ENCODE data around the gene OR7A10.

The OR7A10 gene

DNA sequence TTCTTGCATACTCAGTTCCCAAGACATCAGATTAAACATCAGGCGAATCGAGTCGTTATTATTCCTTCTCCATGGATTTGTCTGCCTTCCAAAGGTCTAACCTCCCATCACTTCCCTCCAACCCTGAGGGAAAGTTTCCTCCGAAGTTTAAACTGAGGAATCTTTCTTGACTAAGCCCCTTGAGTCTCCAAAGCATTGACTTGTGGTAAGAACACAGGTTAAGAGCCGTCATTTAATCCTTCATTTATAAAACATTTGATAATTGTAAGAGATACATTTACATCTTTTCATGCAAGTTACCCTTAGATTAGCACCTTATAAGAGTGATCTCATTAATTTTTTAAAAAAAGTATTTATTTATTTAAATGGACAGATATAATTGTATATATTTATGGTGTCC, at the start of gene OR7A10:
Gene OR7A10 (minus strand): TSS at position 101 of the 400 bp plus-strand sequence. CDS start 7,045 bp downstream, outside the sequence.
- no peak for DNase-seq

DNA sequence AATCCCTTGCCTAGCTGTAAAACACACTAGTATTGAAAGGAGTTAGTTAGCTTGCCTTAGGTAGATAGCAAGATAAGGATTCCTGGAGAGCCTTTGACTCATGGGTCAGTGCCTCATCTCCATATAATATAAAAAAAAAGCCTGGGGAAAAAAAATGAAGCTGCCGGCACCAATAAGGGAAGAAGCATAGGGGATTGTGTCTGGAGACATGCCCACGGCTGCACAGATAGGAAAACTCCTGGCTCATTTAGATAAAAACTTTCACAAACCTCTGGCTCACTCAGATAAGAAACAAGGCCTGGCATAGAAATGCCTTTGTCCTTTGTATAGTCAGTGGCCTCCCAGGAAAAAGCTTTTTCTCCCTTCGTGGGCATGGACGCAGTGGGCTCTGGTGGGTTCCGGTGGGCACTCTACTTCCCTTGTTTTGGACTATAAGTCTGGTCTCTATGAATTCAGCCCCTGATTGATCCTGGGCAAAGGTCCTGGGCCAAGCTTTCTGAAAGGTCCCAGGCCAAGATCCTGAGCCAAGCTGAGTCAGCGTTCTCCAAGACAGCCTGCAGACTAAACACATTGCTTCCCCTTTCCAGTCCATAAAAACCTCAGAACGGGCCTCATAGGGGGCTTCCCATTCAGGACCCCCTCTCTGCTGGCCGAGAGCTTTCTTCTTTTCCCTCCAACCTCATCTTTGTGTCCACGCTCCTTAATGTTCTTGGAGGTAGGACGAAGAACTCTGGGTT, 42.1 kb upstream of the OR7A10 start:
- DNase-seq: no peak

DNA sequence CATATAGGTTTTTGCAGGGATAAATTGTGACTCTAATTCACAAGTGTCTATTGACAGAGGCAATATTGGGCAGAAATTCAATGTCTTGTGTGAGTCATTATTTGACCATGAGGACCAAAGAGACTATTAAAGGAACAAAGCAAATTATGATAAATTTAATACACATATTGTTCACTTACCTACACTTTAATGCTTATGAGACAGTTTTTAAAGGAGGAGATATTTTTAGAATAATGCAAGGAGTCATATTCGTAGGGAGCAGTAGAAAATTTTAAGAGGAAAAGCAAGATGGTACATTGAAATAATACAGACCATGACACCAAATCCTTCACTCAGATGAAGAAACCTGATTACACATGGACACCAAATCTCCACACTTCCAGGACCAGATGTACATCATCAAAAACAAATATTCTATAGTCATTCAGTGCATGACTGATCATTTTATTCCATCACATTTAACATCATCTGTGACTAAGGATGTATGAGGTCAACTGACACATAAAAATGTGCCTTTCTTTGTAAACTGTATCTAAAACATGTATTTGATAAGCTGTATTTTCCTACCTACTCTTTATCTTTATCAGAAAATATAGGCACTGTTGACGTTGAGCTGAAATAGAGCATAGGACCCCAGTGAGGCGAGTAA, 41.4 kb upstream of the OR7A10 start:
- no peak for DNase-seq

DNA sequence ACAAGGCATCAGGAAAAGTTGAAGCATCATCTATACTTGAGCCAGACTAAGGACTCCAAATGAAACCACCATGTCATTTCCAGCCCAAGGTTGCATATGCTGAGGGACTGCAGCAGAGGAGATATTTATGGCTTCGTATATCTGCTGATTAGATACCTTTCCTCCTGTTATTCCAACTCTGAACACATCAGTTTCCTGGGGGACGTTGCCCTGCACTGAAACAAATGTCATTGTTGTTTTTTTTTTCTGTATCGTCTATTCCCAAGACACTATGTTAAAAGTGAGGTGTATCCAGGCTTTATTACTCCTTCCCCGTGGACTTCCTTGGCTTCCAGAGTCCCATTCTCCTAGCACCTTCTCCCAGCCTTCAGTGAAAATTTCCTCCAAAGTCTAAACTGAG, 37.3 kb upstream of the OR7A10 start, which contains the start of gene OR7A17:
Gene OR7A17 (minus strand): TSS at position 101 of the 400 bp plus-strand sequence. CDS start 4,777 bp downstream, outside the sequence.
- DNase-seq: no peak

DNA sequence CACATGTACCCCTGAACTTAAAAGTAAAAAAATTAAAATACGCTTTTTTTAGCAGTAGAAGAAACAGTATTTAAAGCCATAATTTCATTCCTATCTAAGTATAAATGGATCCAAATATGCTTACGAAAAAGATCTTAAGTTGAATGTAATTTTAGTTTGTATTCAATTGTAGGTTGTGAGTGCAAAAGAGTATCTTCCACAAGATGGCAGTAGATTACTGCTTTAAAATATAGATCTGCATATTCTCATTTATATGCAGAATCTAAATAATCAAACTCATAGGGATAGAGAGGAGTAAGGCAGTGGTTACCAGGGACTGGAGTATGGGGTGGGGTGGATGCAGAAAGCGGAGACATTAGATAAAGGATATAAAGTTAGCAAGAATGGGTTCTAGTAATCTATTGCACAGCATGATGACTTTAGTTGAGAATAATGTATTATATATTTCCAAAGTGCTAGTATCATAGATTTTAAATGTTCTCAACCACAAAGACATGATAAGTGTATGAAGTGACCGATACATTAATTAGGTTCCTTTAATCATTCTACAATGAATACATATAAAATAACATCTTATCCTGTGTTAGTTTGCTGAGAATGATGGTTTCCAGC, 23.0 kb upstream of the OR7A10 start:
- DNase-seq: no peak

DNA sequence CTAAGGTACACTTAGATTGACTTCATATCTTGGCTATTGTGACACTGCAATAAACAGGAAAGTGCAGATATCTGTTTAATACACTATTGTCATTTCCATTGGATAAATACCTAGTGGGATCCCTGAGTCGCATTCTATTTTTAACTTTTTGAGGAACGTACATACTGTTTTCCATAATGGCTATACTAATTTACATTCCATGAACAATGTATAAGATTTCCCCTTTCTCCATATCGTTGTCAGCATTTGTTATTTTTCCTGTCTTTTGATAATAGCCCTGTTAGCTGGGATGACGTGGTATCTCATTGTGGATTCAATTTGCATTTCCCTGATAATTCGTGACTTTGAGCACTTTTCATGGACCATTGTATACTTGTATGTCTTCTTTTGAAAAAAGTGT, 19.8 kb upstream of the OR7A10 start:
- DNase-seq: no peak

DNA sequence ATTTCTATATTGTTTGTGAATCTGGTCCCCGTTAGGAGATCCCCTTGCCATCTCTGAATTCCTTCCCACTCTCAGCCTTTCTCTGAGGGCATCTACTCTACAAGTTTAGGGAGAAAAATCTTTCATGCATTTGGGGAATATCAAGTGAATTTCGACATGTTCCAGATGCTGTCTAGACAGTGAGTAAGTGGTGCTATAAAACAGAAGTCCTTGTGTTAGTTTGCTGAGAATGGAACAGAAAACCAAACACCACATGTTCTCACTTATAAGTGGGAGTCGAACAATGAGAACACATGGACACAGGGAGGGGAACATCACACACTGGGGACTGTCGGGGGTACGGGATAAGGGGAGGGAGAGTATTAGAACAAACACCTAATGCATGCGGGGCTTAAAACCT, 5.1 kb downstream of the OR7A10 start:
- no peak for DNase-seq

DNA sequence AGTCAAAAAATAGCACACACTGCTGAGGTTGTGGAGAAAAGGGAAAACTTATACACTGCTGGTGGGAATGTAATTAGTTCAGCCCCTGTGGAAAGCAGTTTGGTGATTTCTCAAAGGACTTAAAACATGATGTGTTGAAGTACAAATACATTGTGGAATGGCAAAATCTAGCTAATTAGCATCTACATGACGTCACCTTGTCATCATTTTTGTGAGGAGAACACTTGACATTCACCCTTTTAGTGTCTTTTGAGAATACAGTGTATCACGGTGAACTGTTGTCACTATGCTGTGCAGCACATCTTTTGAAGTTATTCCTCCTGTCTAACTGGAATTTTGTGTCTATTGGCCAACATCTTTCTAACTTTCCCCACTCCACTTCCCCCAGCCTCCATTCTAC, 5.6 kb downstream of the OR7A10 start:
- DNase-seq: no peak

DNA sequence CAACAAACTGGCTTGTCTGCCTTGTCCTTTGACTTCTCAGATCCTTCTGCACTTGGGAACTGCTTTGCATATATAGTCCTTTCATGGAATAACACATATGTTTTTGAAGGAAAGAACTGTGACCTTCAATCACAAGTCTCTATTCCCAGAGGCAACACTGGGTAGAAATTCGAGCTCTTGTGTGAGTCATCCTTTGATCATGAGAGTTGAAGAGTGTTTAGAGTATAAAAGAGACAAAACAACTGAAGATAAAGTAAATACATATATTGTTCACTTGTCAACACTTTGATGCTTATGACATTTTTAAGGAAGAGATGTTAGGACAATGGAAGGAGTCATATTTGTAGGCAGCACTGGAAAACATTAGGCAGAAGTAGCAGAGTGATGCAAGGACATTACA, 8.5 kb downstream of the OR7A10 start:
- DNase-seq: no peak

DNA sequence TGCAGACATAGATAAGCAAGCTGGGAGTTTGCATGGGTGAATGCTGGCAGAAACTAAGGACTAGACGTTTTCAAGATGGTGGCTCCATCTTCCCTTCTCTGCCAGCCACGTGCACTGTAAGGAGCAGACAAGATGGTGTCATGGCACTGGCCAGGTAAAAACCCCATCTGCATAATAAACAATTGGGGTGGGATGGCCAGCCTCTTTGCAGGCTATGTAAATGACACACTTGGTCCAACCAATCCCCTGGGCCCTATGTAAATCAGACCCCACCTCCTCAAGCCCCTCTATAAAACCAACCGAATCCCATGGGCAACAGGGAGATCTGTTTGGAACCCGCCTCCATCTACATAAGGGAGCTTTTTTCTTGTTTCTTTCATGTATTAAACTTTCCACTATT, 11.3 kb downstream of the OR7A10 start:
- DNase-seq: no peak

DNA sequence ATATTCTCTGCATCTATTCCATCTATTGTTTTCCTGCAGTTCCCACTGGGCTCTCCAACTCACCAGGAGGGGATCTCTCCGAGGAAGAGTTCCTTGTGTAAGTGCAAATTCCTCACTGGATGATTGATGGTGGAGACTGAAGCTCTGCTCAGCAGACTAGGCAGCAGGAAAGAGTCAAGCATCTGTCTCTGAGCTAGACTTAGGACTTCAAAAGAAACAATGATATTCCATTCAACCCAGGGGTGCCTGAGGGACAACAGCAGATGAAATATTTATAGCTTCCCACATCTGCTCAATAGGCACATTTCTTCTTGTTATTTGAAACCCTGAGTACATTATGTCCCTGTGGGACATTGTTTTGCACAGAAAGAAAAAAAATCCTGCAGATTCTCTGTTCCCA, 13.7 kb downstream of the OR7A10 start, which contains the start of the genes OR7A5 and OR7C1:
Gene OR7A5 (minus strand): TSS at position 175 of the 400 bp plus-strand sequence. CDS start 6,944 bp downstream, outside the sequence.
Gene OR7C1 (minus strand): TSS at position 175 of the 400 bp plus-strand sequence. CDS start 35,049 bp downstream, outside the sequence.
- no peak for DNase-seq

DNA sequence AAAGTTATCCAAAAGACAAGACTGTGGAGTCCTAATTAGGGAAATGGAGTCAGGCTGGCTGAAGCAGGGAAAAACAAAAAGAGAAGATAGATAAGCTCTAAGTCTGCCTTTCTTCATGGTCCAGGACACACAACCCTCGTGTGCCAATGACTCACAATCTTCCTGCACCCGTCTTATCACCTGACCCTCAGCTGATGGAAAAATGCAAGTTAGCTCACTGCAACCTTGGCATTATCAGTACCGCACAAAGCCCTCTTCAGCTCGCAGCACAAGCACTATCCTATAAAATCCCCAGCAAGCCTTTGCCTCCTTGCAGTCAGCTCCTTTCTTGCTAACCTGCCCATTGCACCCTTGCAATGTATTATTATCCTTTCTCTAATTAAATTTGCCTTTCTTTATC, 18.0 kb downstream of the OR7A10 start:
- no peak for DNase-seq

DNA sequence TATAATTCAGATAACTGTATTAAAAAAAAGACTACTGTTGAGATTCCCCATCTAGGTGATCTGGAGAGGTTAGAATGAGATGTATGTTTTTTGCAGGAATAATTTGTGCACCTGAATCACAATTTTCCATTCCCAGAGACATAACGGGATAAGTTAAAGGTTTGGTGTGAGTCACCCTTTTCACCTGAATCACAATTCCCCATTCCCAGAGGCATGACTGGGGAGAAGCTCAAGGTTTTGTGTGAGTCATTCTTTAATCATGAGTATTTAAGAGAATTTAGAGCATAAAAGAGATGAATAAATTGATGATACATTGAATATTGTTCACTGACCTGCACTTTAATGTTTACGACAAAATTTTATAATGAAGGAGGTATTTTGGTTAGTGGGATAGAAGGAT, 22.7 kb downstream of the OR7A10 start:
- DNase-seq: no peak

DNA sequence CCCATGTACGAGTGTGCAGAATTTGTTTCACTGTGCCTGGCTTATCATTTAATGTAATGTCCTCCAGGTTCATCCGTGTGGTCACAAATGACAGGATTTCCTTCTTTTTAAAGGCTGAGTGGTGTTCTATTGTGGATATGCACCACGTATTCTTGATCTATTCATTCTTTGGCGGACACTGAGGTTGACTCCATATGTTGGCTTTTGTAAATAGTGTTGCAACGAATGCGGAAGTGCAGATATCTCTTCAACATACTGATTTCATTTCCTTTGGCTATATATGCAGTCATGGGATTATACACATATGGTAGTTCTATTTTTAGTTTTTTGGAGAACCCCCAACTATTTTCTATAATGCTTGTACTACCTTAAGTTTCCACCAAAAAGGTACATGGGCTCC, 26.8 kb downstream of the OR7A10 start:
- no peak for DNase-seq

DNA sequence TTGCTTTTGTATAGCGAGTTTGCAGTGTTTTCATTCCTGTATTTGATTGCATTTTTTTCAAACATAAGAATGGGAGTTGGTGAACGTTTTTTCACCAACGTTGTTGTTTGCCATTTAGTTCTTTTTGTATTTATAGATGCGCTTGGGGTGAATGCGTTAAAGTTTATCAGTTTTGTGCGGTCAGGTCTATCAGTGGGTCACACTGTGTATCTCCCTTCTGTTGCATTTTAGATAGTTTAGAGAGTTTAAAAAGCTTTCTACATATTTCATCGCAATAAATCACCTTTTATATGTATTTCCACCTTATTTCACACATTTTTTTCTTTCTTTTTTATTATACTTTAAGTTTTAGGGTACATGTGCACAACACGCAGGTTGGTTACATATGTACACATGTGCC, 30.1 kb downstream of the OR7A10 start:
- DNase-seq: no peak

DNA sequence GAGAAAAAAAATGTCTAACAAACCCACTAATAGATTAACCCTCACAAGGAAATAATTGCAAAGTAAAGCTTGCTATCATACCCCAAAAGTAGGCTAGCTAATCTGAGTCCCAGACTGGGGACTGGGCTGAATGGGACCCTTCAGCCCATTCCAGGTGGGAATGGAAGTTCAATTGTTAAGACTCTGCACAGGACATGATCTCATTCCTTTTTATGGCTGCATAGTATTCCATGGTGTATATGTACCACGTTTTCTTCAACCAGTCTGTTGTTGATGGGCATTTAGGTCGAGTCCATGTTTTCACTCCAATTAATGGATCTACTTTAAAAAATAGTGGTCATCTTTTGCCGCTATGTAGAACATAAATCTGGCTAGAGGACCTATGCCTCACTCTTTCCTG, 31.7 kb downstream of the OR7A10 start:
- DNase-seq: no peak

DNA sequence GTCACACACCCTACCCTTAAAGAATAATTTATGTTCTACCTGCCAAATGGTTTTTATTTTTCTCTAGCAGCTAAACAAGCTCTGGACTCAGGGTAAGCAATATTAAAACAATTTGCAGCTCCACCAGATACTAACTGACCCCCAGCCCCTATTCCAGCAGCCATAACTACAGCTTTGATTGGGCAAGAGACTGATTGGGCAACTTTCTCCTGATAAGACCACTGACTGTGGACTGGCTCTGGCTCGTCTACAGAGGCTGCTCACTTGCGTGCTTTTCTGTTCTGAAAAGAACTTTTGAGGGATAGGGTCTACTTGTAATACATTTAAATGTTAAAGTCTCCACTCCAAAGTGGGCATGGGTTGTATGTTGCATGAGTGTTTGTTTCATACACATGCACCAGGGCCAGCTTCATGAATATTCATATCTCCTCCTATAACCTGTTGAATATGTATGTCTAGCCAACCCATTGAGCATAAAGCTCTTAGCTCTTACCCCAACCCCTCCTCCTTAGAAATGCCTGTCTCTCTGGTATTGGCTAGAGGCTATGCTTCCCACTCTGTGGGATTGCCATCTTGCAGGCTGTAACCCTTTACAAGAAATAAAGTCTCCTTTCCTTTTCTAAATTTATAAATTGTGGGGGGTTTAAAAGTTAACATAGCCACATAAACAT, 33.6 kb downstream of the OR7A10 start:
- DNase-seq: no peak

DNA sequence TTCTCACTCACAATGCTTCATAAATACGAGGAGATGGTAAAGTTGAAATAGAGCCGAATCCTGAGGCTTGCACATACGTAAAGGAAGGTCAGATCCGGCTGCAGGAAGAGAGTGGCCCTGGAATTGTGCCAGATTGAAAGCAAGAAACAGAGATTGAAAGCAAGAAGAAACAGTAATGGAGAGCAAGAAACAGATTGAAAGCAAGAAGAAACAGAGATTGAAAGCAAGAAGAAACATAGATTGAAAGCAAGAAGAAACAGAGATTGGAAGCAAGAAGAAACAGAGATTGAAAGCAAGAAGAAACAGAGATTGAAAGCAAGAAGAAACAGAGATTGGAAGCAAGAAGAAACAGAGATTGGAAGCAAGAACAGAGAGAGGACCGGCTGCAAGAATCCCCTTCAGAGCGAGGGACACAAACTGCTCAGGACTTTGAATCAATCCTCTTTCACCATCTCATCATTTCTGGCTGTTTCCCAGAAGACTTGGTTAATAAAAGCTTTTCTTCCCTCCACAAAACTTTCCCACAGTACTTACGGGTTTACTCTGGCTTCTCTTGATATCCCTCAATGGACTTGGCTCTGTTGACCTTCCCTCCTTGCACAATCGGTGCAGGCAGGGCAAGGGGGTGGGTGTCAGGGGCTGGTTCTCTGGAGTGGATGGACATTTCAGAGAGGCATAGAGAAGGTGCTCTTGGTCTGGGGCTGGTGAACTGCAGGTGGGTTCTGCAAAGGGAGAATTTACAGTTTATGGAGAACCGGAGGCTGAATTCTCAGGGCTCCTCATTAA, 39.3 kb downstream of the OR7A10 start:
- DNase-seq: no peak

DNA sequence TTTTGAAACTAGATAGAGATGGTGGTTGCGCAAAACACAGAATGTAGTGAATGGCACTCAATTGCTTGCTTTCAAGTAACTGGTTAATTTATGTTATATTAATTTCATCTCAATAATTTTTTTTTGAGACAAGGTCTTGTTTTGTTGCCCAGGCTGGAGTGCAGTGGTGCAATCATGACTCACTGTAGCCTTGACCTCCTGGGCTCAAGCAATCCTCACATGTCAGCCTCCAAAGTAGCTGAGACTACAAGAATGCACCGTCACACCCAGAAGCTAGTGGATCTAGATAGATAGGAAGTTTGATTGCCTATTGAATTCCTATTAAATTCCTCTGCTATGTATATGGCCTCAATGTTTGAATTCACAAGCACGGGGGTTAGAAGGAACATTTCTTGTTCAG, 44.0 kb downstream of the OR7A10 start:
- DNase-seq: no peak

DNA sequence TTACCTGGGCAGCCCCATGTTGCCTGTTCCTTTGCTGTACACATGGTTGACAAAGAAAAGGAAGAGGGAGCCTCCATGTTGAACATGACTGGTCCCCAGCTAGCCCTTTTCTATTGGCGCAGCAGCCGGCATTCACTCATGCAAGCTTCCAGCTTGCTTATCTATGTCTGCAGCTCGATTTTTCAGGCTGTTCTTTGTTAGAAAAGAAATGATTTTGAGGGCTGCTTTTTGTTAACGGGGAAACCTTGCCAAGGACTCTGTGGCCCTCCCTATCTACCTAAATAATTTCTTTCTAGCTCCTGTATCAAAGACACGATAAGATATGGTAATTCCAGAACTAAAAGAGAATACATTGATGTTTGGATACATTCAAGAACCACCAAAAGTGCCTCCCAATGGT, 50.0 kb downstream of the OR7A10 start:
- no peak for DNase-seq

DNA sequence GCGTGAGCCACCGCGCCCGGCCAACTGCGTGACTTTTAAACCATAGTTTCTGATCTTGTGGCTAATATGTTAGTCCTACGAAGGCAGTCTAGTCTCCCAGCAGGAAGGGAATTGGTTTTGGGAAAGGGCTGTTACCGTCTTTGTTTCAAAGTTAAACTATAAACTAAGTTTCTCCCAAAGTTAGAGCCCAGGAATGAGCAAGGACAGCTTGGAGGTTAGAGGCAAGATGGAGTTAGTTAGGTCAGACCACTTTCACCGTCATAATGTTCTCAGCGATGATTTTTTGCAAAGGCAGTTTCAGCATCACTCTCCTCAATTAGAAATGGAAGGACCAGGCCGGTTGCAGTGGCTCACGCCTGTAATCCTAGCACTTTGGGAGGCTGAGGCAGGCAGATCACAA, 52.7 kb downstream of the OR7A10 start:
- DNase-seq: no peak

DNA sequence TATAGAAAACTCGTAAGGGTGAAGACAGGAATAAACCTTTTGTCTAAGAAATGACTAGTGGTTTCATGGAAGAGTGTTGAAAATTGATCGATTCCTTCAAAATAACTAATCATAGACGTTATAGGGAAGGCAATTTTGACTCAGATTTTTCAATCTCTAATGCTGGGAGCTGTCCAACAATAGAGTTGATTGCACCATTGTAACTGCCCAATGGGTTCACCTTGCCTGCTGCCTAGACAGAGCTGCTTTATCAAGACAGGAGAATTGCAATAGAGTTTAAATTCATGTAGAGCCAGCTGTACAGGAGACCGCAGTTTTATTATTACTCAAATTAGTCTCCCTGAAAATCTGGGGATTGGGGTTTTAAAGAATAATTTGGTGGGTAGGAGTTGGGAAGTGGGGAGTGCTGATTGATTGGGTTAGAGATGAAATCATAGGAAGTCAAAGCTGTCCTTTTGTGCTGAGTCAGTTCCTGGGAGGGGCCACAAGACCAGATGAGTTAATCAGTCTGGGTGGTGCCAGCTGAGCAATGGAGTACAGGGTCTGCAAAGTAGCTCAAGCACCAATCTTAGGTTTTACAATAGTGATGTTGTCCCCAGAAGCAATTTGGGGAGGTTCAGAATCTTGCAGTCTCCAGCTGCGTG, 53.5 kb downstream of the OR7A10 start:
- DNase-seq: no peak
